Neural cell (in vitro differentiated cells): ENCODE measurements around the gene SNX30.

Experiments used
- CTCF ChIP-seq: fragments of 450-650 bp; IDR thresholded peaks from 2 replicates; pipeline ENCODE4 v1.5.1; 2014; ENCODE audit warnings: antibody characterized with exemption, mild to moderate bottlenecking, moderate library complexity; ENCODE audit not compliant: poor library complexity, severe bottlenecking
- MXI1 ChIP-seq: fragments of 450-650 bp; conservative IDR thresholded peaks from 2 replicates; pipeline ENCODE4 v1.6.1; 2014; ENCODE audit warnings: antibody characterized with exemption, mild to moderate bottlenecking; ENCODE audit not compliant: poor library complexity, severe bottlenecking
- TF ChIP-seq, protein P1 (sequence below): IDR thresholded peaks from 2 replicates; pipeline ENCODE4 v1.6.1; 2012; ENCODE audit warnings: borderline replicate concordance

DNA sequence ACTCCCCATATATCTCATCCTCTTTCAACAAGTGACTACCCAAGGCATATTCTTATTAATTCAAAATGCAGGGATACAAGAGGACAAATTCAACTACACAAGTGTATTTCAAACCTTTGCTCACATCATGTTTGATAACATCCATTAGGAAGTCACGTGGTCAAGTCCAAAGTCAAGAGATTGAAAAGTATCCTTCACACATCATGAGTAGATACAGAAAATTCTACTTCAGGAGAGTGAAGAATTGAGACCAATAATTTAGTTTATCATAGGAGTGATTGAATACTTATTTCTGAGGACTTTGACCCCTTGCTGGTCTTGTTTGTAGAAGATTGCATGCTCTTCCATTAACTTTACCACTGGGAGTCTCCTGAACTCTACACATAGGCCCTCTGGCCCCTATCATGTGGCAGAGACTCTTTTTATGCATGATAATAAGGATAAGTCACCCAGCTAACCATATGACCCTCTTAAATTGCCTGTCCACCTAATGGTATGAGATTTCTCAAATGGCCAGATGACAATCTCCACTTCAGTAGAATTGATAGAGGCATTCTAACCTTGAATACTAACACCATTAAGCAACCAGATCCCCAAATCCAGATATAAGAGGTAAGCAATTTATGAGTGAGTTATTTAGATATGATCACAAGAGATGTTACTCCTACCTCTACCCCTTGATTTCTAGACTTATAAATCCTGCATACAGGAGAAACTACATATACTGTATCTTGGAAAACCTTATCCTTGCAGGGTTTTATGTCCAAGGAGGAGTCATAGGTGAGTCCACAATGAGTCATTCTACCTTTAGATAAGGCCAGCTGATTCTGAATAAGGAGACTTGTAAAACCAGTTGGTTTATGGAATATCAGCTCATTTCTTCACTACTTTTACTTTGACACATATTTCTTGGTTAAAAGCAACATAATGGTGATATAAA lies 166.8 kb downstream of the SNX30 start:
- TF ChIP-seq CTCF (no peak), MXI1 (no peak)
- TF ChIP-seq, protein P1, sequence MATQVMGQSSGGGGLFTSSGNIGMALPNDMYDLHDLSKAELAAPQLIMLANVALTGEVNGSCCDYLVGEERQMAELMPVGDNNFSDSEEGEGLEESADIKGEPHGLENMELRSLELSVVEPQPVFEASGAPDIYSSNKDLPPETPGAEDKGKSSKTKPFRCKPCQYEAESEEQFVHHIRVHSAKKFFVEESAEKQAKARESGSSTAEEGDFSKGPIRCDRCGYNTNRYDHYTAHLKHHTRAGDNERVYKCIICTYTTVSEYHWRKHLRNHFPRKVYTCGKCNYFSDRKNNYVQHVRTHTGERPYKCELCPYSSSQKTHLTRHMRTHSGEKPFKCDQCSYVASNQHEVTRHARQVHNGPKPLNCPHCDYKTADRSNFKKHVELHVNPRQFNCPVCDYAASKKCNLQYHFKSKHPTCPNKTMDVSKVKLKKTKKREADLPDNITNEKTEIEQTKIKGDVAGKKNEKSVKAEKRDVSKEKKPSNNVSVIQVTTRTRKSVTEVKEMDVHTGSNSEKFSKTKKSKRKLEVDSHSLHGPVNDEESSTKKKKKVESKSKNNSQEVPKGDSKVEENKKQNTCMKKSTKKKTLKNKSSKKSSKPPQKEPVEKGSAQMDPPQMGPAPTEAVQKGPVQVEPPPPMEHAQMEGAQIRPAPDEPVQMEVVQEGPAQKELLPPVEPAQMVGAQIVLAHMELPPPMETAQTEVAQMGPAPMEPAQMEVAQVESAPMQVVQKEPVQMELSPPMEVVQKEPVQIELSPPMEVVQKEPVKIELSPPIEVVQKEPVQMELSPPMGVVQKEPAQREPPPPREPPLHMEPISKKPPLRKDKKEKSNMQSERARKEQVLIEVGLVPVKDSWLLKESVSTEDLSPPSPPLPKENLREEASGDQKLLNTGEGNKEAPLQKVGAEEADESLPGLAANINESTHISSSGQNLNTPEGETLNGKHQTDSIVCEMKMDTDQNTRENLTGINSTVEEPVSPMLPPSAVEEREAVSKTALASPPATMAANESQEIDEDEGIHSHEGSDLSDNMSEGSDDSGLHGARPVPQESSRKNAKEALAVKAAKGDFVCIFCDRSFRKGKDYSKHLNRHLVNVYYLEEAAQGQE: no peak
